HG02981 (cell line): Measurements from ENCODE around the gene CDH12.
"Not testable (repeated sequence)": the region's sequence is repeated elsewhere in the genome, so short reads cannot be mapped to it uniquely, and the experiment has no call there.

ENCODE experiments used
- ATAC-seq: cut with Tn5 transposase; IDR thresholded peaks from one replicate; pipeline ENCODE4 v1.9.1; 2021; ENCODE audit warnings: mild to moderate bottlenecking, moderate library complexity; ENCODE audit not compliant: unreplicated experiment

Gene CDH12

DNA sequence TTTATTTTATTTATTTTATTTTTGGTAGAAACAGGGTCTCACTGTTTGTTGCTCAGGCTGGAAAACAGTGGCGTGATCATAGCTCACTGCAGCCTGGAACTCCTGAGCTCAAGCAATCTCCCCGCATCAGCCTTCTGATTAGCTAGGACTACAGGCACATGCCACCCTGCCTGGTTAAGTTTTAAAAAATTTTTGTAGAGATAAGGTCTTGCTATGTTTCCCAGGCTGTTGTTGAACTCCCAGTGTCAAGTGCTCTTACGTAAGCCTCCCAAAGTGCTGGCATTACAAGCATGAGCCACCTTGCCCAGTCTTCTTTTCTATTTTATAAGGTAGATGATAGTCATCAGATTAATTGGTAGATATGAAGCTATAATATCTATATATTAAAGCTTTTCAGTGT is 382.7 kb downstream of the CDH12 start:
- ATAC-seq: no peak

GRCh38 chr5:22465616-22466015 is 387.5 kb downstream of the CDH12 start:
- ATAC-seq: no peak

DNA sequence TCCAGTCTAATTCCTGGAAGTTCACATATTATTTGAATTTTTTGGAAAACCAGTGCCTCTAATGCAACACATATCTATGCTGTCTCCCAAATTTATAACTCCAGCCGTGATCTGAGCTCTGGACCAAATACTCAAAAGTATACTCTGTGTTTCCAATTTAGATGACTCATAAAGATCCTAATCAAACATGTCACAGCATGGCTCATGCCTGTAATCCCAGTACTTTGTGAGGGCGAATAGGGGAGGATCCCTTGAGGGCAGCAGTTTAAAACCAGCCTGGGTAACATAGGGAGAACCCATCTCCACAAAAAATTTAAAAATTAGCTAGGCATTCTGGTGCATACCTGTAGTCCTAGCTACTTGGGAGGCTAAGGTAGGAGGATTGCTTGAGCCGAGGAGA is 388.0 kb downstream of the CDH12 start:
- no peak for ATAC-seq

- no peak for ATAC-seq
Measured at GRCh38 chr5:22460189-22460588, 393.0 kb downstream of the CDH12 start.

GRCh38 chr5:22432905-22433304 is 420.2 kb downstream of the CDH12 start:
- no peak for ATAC-seq

- no peak for ATAC-seq
Measured at GRCh38 chr5:22431840-22432239, 421.3 kb downstream of the CDH12 start.

DNA sequence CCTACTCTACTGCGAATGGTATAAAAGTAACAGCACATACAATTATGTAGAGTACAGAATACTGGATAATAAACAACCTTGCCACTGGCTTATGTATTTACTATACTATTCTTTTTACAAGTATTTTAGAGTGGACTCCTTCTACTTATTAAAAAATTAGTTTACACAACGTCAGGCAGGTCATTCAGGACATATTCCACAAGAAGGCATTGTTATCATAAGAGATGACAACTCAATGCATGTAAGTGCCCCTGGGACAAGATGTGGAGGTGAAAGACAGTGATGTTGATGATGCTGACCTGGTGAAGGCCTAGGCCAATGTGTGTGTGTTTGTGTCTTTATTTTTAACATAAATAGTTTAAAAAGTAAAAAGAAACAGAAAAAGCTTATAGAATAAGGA is 421.7 kb downstream of the CDH12 start:
- no peak for ATAC-seq

DNA sequence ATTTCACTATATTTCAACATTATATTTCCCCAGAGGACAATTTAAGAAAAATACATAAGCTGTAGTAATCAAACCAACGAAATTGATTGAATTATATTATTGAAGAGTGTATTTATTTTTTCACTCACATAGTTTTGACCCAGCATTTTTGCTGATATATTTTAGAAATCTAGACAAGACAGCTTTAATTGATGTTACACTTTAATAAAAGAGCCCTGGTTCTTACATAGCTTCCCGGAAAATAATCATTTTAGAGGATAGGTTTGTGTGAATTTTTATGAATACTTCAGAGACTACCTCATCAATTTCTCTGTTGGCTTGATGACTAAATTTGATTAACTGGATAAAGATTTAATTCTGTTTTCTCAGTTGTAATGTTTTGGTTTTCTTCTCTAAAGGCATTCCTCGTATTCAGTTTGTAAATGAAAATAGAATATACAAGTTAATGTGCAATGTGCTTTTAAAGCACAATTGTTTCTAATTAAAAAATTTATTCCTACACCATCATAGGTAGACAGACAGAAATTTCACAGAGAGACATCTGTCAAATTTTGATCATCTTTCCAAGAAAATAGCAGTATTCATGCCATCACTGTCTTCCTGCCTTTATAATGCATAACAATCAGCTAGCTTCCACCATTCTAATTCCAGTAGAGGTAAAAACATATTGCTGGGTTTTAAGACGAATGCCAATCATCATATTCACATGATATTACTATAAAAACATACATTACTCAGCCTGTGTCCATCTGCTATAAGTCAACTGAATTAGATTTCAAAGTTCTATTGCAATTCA is 441.4 kb downstream of the CDH12 start:
- ATAC-seq: no peak

DNA sequence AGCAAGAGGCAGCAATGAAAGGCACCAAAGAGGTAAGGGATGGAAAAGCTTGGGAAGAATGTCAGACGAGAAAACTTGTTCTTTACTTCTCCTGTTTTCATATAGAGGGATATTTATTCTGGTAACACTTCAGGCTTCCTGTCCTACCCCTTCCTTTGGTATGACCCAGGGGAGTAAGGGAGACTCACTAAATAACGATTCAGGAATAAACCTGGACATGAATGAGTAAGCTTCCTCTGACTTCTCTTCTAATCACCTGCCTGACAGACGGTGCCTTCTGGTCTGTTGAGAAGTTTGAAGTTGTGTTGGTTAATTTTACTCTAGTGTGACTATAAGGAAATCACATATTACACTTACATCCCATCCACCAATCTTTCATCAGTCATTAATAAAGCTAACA is 461.2 kb downstream of the CDH12 start:
- ATAC-seq: no peak

- ATAC-seq: no peak
Measured at GRCh38 chr5:22390888-22391287, 462.3 kb downstream of the CDH12 start.

DNA sequence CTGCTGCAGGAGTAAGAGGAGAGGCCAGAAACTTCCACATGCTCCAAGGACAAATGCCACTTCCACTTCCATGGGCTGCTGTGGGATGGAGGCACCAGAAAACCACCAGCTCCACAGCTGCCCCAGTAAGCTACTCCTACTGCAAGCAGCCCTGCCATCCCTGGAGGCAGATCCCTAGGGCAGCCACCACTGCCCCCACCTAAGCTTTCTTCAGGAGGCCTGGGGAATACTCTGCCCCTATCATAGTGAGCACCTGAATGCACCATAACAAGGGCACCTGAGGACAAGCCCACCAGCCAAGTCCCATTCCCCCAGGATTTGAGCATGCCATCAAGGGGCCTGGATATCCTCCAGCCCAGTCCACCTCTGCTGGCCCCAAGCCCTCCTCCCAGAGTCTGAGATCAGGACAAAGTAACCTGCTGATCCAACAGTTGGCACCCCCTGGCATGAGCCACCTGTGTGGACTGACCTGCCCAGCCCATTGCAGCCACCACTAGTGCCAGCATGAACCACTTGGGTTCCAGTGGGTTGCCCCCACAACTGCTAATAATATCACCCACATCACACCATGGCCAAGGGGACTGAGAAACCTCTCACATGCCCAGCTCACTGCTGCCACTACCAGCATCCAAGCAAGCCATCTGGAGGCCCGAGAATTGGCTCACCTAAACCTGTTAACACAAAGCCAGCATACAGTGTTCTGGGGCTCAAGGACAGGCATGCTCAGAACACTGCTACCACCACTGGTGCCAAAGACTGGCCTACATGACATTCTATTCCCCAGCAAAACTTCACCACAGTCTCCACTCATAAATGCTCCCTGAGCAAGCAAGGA is 480.1 kb downstream of the CDH12 start:
- no peak for ATAC-seq

DNA sequence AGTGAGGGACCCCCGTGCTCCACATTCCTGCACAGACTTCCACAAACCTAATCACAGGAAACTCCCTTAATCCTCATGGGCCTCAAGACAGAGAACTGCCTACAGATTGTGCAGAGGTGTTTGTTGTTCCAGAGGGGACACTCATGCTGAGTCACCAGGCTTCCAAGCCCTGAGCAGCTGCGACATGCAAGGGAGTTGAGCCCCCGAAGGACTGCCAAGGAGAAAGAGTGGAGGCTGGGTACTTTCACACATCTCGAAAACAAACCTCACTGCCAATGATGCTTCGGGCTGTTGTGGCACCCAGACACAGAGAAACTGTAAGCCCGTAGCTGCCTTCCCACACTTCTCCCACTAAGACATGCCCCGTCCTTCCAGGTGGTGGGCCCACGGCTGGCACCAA is 480.8 kb downstream of the CDH12 start:
- no peak for ATAC-seq

GRCh38 chr5:22354956-22355355 is 498.2 kb downstream of the CDH12 start:
- ATAC-seq: no peak

DNA sequence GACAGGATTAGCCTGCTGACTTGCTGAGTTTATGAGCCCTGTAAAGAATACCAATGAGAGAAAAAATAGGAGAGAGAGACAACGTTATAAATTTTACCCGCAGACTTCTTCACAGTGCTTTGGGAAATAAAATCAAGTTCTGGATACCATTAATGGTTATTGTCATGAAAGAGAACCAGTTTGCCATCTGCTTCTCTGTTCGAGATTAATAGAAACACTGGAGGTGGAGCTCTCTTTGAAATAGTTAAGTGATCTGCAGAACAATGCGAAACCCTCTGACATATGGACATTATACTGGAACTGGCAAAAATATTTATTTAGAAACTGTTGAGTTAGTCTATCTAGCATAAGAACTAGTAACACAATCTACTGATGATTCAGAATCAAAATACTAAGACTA is 500.7 kb downstream of the CDH12 start:
- no peak for ATAC-seq

- ATAC-seq: no peak
Measured at GRCh38 chr5:22351178-22351577, 502.0 kb downstream of the CDH12 start.

DNA sequence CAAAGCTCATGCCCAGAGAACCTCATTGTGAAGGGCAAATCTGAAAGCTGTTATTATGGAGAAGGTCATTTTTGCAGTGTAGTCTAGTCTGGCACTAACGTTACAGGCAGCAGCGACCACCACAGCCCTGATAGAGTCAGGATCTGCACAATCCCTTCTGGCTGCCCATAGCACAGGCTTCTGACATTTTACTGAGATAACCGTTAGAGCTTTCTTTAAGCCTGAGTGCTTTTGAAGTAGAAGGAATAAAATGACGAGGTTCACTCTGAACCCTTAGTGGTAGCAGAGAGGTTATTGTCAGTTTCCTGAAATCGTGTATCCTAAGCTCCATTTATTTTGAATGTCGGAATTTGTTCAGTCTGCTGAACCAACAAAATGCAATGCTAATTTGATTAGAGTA is 505.1 kb downstream of the CDH12 start:
- no peak for ATAC-seq

DNA sequence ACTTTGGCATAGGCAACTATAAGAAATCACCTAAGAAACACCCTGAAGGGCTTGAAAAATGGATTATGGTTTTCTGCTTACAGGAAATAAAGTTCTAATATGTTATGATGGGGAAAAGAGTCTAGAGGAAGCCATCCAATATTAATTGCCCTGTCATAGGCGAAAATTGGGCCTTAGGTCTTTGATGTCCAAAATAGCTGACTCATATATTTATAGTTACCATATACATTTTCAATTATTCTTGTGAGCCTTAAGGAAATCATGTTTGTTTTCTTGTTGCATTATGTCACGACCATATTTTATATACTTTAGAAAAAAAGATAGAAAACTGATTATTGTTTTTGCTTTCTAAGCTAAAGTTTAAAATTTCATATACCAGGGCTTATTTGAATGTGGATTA is 509.1 kb downstream of the CDH12 start:
- no peak for ATAC-seq

GRCh38 chr5:22341406-22341805 is 511.7 kb downstream of the CDH12 start:
- no peak for ATAC-seq

- not testable (repeated sequence) for ATAC-seq
Measured at GRCh38 chr5:22332949-22333348, 520.2 kb downstream of the CDH12 start.

DNA sequence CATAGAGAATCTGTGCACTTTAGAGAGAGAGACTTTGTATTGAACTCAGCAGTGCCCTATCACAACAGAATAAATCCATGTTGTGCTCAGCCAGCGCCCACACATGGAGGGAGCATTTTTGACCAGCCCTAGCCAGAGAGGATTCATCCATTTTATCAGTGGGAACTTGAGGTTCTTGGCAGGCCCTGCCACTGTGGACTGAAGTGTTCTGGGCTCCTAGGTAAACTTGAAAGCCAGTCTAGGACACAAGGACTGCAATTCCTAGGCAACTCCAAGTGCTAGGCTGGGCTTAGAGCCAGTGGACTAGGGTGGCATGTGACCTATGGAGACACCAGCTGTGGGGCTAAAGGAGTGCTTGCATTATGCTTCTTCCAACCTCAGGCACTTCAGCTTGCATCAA is 523.5 kb downstream of the CDH12 start:
- ATAC-seq: no peak

DNA sequence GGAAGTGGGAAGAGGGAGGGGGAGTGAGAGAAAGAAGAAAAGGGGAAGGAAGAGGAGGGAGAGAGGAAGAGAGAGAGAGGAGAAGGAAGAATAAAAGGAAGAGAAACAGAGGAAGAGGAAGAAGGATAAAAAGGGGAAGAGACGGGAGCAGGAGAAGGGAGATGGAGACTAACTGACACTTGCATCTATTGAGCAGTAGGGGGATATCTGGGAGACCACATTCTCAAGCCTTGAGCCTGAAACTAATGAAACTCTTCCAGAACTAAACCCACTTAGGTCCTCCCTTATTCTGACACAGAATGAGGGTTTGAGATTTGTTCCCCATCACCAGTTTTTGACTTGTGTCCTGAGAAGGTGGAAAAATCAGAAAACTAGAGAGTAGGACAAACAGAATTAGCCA is 533.3 kb downstream of the CDH12 start:
- ATAC-seq: no peak

DNA sequence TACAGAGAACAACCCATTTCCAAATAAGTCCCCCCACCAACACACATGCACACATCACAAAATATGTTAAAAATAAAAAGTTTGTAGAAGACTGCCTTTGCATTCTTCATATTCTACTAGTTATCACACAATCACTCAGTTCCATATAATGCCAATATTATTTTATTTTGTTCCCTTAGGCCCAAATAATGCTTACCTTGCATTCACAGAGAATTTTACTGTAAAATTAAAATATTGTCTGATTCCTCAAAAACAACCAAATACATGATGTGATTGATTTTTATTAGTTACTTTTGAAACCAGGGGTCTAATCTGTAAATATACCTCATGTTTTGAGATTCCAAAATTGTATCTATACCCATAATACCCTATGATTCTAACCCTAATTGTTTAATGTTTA is 536.9 kb downstream of the CDH12 start:
- ATAC-seq: no peak
